Activated CD4-positive, alpha-beta T cell treated with anti-CD3 and anti-CD28 coated beads, Interleukin-2, amount 50 U/mL, for 1 hour (primary cell): Measurements from ENCODE around the gene SART3.

ENCODE experiments used
- DNase-seq: peaks from one replicate; pipeline ENCODE4 v3.0.0-alpha.2; 2020

SART3 gene, protein sequence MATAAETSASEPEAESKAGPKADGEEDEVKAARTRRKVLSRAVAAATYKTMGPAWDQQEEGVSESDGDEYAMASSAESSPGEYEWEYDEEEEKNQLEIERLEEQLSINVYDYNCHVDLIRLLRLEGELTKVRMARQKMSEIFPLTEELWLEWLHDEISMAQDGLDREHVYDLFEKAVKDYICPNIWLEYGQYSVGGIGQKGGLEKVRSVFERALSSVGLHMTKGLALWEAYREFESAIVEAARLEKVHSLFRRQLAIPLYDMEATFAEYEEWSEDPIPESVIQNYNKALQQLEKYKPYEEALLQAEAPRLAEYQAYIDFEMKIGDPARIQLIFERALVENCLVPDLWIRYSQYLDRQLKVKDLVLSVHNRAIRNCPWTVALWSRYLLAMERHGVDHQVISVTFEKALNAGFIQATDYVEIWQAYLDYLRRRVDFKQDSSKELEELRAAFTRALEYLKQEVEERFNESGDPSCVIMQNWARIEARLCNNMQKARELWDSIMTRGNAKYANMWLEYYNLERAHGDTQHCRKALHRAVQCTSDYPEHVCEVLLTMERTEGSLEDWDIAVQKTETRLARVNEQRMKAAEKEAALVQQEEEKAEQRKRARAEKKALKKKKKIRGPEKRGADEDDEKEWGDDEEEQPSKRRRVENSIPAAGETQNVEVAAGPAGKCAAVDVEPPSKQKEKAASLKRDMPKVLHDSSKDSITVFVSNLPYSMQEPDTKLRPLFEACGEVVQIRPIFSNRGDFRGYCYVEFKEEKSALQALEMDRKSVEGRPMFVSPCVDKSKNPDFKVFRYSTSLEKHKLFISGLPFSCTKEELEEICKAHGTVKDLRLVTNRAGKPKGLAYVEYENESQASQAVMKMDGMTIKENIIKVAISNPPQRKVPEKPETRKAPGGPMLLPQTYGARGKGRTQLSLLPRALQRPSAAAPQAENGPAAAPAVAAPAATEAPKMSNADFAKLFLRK

GRCh38 chr12:108560752-108561719 lies at the start of gene SART3:
Gene SART3 (minus strand): TSS chr12:108561173. CDS start chr12:108561154, 19 bp downstream.
- peak; percentile 81 for DNase-seq

DNA sequence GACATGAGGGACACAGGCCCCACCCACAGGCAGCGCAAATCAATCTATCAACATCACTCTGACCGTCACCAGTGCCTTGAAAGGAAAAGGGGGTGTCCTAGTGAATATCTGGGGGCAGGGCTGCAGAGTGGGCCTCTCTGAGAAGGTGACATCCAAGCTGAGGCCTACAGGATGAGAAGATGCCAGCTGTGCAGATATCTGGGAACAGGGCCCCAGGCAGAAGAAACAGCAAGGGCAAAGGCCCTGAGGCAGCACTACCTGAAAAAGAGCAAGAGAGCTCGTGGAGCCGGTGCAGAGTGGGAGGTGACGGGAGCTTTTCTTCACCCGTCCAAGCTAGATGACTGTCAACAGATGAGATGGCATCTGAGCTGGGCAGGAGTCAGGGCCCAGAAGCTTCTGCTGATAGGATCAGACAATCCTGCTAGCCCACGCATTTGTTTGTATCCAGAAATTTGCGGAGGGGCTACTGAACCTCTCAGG lies 49.4 kb upstream of the SART3 start:
- DNase-seq: no peak

DNA sequence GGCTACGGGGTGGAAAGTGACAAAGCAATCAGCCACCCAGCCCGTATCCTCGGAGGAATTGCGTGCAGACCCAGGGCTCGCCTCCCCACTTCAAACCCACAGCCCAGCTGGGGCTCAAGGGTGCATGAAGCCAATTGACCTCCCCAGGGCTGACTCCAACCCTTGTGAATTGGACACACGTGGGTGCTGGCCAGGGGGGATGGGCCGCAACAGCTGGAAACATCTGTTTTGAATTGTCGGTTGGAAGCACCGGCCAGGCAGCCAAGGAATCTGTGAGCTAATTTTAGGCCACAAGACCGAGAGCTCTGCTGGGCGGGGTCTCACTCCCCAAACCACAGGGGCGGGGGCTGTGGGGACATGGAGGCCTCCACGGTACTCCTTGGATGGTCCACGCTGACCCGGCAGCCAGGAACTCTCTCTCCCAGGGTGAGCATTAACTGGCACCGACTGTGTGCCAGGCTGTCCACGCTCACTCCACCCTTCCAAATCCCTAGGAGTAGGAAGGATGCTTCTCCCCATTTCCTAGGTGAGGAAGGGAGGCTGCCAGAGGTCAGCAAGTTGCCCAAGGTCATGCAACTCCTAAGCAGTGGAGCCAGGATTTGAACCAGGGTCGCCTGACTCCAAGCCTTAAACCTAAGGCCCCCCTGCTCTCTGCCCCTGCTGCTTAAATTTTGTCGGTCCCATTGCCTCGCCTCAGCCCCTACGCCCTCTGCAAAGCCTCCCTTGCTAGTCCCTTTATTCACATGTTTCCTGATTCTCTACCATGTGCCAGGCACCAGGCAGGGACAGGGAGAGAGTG lies 48.8 kb upstream of the SART3 start:
- no peak for DNase-seq

DNA sequence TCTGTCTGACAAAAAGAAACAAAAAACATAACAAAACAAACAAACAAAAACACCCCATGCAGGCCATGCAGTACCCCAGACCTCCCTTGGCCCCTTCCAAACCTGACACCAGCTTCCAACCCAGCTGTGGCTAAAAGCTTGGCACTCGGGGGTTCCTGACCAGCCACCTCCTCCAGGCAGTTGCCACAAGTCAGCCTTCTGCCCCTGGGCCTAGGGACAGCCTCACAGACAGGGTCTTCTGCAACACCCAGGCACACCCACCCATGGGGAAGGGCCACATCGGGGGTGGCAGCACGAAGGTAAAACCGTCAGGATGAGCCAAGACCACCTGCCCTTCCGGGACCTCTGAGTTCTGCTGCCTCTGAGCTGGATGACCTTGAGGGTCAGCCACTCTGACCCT lies 47.6 kb upstream of the SART3 start:
- no peak for DNase-seq

DNA sequence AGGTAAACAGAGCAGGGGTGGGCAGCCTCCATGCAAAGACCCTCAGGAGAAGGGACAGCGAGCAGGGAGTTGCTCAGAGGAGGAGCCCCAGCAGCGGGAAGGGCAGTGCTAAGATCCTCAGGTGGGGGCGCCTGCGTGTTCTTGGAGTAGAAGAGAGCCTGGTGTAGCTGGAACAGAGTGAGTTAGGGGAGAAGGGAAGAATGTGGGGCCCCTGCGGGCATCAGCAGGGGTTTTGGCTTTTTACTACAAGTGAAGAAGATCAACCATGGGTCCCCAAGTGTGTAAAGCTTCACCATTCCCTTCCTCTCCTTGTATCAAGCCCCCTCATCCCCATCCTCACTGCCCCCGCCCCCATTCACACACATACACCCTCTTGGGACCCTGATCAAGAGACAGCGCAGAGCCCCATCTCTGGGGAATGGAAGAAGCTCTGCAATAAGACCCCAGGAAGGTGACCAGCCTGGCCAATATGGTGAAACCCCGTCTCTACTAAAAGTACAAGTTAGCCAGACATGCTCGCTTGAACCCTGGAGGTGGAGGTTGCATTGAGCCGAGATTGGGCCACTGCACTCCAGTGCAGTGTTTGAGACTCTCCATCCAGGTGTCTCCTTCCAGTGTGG lies 47.1 kb upstream of the SART3 start:
- DNase-seq: no peak

- no peak for DNase-seq
Observed at GRCh38 chr12:108606492-108606891, 45.5 kb upstream of the SART3 start.

- no peak for DNase-seq
Observed at GRCh38 chr12:108605690-108606406, 44.9 kb upstream of the SART3 start.

DNA sequence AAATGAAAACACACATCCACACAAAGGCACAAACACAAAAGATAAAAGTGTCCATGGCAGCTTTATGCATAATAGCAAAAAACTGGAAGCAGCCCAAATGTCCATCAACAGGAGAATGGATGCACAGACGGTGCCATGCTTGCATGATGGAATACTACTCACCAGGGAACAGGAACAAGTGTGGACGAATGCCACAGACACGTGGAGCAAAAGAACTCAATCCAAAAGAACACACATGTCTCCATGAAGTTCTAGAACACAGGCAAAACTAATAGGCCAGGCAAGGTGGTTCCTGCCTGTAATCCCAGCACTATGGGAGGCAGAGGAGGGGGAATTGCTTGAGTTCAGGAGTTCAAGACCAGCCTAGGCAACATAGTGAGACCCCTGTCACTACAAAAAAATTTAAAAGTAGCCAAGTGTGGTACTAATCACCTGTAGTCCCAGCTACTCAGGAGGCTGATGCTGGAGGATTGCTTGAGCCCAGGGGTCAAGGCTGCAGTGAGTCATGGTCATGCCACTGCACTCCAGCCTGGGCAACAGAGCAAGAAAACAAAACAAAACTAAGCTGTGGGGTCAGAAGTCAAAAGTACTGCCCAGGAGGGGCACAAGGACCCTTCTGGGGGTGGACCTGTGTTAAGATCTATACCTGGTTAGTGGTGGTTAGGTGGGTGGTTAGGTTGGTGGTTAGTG lies 44.2 kb upstream of the SART3 start:
- no peak for DNase-seq

DNA sequence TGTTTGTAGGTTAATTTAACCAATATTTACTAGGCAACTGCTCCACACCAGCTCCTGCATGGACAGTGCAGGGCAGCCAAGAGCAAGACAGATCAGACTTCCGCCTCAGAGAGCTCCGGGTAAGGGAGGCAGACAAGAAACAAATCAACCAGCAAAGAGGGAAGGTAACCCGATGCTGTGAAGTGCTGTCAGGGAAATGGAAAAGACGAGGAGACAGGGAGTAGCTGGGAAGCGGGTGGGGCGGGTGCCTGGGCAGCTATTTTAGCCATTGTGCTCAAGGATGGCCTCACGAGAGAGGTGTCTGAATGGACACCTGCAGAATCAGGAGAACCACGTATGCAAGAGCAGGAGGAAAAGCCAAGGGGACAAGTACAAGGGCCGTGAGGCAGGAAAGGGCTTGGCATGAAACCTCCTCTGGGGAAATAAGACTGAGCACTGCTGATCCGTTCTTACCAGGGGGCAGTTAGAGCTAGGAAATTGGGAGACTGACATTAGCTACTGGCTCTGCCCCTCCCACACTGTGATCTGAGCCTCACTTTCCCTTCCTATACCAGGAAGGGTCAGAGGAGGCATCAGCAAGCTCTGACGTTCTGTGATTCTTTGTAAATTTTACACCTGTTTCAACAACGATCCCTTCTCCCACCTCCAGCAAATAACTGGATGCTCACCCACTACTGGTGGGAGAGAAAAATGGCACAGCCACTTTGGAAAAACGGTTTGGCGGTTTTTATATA lies 43.4 kb upstream of the SART3 start:
- no peak for DNase-seq

GRCh38 chr12:108603743-108604142 lies 42.8 kb upstream of the SART3 start:
- DNase-seq: no peak

DNA sequence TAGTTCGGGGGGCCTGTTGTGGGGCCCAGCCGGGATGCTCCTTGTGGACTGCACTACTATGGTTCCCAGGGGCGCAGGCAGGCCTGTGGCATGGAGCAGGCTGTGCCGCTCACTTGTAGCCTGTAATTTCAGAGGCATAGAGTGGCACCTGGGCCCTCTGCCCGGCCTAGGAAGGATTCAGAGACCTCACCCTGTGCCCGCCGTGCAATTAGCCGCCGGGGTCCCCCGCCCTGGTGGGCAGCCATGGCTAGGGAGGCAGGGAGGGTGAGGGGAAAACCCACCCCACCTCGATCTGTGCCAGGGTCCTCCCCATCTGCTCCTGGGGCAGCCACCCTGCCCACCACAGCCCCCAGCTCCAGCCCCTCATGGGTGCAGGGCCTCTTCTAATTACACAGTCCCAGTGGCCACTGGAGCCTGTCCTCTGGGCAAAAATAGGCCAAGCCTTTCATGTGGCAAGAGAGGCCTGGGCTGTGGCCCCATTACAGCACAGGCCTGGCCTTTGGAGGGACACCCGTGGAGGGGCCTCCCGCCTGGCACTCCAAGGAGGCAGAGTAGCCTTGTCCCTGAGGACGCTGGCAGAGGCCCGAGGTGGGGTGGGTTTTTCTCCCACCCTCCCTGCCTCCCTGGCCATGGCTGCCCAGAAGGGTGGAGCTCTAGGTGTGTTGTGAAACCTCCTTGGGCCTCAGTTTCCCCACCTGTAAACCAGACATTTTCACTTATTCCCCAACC lies 42.2 kb upstream of the SART3 start:
- DNase-seq: no peak

DNA sequence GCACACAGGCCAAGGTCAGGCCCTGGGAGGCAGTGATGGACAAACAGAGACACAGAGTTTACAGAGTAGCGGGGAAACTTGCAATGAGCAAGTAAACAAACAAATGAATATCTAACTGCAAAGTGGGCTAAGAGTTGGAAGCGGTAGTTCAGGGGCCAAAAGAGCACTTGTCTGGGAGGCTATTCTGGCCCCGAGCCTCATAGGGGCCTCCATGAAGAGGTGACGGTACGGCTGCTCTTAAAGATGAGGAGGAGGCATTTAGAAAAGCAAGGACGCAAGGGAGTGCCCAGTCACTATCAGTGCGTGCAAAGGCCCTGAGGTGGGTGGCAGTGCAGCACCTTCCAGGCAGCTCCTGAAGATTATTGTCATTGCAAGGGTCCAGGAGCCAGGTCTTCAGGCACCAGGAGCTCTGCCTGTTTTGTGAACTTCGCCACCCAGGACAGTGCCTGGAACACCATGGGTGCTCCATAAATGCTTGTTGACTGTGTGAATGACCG lies 41.3 kb upstream of the SART3 start:
- no peak for DNase-seq

DNA sequence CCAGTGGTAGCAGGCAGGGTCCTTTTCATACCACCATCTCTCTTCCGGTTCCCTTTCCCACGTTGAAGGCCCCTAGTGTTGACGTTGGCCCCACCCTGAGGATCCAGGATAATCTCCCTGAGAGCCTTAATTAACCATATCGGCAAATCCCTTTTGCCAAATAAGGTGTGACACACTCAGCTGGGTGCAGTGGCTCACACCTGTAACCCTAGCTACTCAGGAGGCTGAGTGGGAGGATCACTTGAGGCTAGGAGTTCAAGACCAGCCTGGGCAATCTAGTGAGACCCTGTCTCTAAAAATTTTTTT lies 39.7 kb upstream of the SART3 start:
- no peak for DNase-seq

GRCh38 chr12:108599948-108600701 lies 39.2 kb upstream of the SART3 start:
- DNase-seq: no peak

- no peak for DNase-seq
Observed at GRCh38 chr12:108599541-108599940, 38.6 kb upstream of the SART3 start.

DNA sequence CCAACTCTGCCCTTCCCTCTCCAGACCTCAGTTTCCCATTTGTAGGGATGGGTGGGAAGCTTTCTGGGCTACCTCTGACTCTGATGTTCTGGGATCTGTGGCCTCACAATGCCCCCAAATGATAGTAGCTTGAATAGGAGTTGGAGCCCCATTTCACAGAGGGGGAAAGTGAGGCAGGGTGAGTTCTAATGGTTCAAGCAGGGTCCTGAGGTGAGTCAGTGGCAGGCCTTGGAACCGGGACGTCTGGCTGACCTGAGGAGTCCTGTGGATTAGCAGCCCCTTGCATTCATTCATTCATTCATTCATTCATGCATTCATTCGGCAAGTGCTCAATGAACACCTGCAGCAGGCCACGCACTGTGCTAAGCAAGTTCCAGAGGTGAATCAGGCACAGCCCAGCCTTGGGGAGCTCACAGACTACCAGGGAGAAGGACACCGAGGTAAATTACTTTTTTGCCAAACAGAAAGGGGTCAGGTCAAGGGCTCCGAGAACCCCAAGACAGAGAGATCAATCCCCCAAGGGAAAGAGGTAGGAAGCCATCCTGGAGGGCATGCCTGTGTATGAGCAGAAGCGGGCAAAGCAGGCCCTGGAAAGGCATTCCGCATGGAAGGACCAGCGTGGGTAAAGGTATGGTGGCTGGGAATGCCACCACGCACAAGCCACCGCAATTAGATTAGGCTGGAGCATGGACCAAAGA lies 37.7 kb upstream of the SART3 start:
- DNase-seq: no peak
